IMR-90 (cell line): ENCODE measurements around the gene UNC93B1.

Source experiments
- CEBPB ChIP-seq: IDR thresholded peaks from 2 replicates; pipeline ENCODE4 v1.6.1; 2012; ENCODE audit warnings: low read depth, low read length, improper control_type of control experiment
- CTCF ChIP-seq: conservative IDR thresholded peaks from 2 replicates; pipeline ENCODE4 v1.5.1; 2012; ENCODE audit warnings: mild to moderate bottlenecking, low read depth, low read length, improper control_type of control experiment
- FOS ChIP-seq: fragments of 150-350 bp; IDR thresholded peaks from 2 replicates; pipeline ENCODE4 v1.6.1; 2016; ENCODE audit warnings: low read depth, low read length
- MAZ ChIP-seq: IDR thresholded peaks from 2 replicates; pipeline ENCODE4 v1.6.1; 2012; ENCODE audit warnings: low read depth, mild to moderate bottlenecking, low read length, improper control_type of control experiment, moderate library complexity, borderline replicate concordance
- MXI1 ChIP-seq: IDR thresholded peaks from 2 replicates; pipeline ENCODE4 v1.6.1; 2012; ENCODE audit warnings: low read depth, mild to moderate bottlenecking, low read length, moderate library complexity, borderline replicate concordance
- NFE2L2 ChIP-seq: fragments of 150-350 bp; IDR thresholded peaks from 2 replicates; pipeline ENCODE4 v1.6.1; 2016; ENCODE audit warnings: low read depth, mild to moderate bottlenecking, low read length
- POLR2A ChIP-seq: IDR thresholded peaks from 2 replicates; pipeline ENCODE4 v1.6.1; 2012; ENCODE audit warnings: mild to moderate bottlenecking, low read depth, low read length
- SMC3 ChIP-seq: fragments of 150-350 bp; IDR thresholded peaks from 2 replicates; pipeline ENCODE4 v1.6.1; 2016; ENCODE audit warnings: low read depth, mild to moderate bottlenecking, antibody characterized with exemption, low read length, moderate library complexity

GRCh38 chr11:68047437-68048290 lies 43.8 kb upstream of the UNC93B1 start:
- no peak for TF ChIP-seq MXI1
- no peak for TF ChIP-seq CTCF
- TF ChIP-seq SMC3 = no peak
- no peak for TF ChIP-seq POLR2A
- no peak for TF ChIP-seq FOS
- no peak for TF ChIP-seq CEBPB
- no peak for TF ChIP-seq NFE2L2
- no peak for TF ChIP-seq MAZ
